Neuron (in vitro differentiated cells): Measurements from ENCODE around the gene PSD4.
"Not testable (repeated sequence)": the region's sequence is repeated elsewhere in the genome, so short reads cannot be mapped to it uniquely, and the experiment has no call there.

ENCODE experiments used
- H2AFZ ChIP-seq: one replicate; pipeline ENCODE4 v1.6.1; 2013; ENCODE audit warnings: low read depth, mild to moderate bottlenecking, inconsistent platforms, low read length, moderate library complexity
- H3K27me3 ChIP-seq: one replicate; pipeline ENCODE4 v1.6.1; 2013; ENCODE audit warnings: low read length; ENCODE audit not compliant: insufficient read depth
- H3K36me3 ChIP-seq: one replicate; pipeline ENCODE4 v1.6.1; 2013; ENCODE audit warnings: low read length; ENCODE audit not compliant: insufficient read depth
- H3K4me1 ChIP-seq: one replicate; pipeline ENCODE4 v1.6.1; 2013; ENCODE audit warnings: low read length; ENCODE audit not compliant: insufficient read depth
- H3K4me3 ChIP-seq: 2 replicates; pipeline ENCODE4 v1.5.1; 2013; ENCODE audit warnings: mild to moderate bottlenecking, low read length, moderate library complexity
- H3K9me3 ChIP-seq: one replicate; pipeline ENCODE4 v1.6.1; 2013; ENCODE audit warnings: low read length

PSD4 gene

DNA sequence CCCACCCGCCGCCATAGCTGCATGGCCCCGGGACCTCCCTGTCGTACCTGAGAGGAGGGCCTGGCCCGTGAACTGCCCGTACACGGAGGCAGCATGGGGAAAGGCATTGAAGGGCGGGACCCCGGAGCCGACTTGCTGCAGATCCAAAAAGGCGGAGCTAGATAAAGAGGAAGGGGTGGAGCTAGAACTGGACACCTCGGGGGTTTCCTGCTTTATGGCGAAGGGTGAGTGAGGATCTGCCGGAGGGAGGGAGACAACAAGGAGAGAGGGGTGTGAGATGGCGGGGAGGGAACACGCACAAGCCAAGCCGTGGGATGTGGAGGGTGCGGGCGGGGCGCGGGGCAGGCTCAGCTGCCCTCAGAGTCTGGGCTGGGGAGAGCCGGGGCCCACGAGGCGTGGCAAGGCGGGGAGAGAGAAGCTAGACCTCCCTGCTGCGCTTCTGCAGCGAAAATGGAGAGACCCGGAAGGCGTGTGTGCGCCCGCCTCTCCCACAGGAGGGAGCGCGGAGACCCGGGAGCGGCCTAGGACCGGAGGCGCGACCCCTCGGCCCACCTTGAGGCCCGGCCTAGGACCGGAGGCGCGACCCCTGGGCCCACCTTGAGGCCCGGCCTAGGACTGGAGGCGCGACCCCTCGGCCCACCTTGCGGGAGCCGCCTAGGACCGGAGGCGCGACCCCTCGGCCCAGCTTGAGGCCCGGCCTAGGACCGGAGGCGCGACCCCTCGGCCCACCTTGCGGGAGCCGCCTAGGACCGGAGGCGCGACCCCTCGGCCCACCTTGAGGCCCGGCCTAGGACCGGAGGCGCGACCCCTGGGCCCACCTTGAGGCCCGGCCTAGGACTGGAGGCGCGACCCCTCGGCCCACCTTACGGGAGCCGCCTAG lies 61.8 kb downstream of the PSD4 start:
- H3K4me1 ChIP-seq, result not testable (repeated sequence)

DNA sequence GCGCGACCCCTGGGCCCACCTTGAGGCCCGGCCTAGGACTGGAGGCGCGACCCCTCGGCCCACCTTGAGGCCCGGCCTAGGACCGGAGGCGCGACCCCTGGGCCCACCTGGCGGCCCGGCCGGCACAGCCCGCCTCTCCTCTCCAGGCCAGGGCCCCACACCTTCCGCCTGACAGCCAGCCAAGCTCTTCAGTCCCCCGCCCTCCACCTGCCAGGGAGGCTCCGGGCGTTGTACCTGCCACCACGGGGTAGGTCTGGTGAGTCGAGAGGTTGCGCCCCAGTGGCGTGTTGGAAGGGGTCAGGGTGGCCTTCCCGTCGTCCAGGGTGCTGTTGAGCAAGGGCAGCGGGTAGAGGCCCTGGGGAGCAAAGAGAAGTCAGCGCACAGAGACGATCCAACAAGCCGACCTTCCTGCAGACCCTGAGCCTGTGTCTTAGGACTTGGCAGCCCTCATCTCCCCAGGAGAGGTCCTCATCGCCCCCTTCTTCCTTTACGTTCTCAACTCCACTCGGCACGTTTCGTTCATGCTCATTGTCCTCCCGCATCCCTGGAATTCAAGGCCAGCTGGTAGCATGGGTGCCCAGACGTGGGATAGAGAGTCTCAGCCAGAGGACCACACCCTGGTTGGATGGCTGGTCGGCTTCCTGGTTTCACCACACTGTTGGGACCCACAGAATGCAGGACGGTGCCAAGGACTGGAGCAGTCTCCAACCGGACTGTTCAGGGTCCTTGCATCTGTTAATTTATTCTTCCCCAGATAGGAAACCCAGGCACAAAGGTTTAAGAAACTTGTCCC lies 62.8 kb downstream of the PSD4 start:
- no peak overlapping the region for H3K4me3 ChIP-seq
- no peaks in the 10 kb centered on the region for H3K9me3 ChIP-seq
- H3K27me3 ChIP-seq, result no peaks in the 10 kb centered on the region
- H3K4me1 ChIP-seq, result peaks cover 2% of the 10 kb centered on the region
- no peaks in the 10 kb centered on the region for H3K36me3 ChIP-seq
- no peak overlapping the region for H2AFZ ChIP-seq

More for the DNA sequence above, 61.8 kb downstream of the PSD4 start:
- H3K9me3 ChIP-seq, H2AFZ ChIP-seq, H3K27me3 ChIP-seq, H3K36me3 ChIP-seq, H3K4me3 ChIP-seq: not testable (repeated sequence)

DNA sequence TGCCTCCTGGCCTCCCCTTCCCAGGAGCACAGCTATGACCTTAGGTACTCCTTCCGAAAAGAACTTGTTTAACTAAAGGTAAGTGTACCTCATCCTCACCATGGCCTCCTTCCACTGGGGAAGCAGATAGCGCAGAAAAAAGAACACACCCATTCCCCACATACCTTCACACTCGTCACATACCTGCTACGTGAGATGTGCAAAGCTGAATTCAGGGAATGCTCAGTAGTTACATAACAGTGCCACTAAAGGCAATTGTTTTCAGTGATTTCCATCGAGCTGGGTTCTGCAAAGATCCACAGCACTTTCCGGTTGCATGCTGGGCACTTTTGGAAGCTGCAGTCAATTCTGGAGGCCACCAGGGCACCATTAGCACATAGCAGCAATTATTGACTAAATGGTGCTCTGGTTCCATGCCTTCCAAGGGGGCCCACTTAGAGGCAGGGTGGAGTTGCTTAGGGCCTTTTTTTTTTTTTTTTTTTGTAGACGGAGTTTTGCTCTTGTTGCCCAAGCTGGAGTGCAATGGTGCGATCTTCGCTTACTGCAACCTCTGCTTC lies 63.9 kb downstream of the PSD4 start:
- no peaks in the 10 kb centered on the region for H3K9me3 ChIP-seq
- H3K4me3 ChIP-seq, result no peak overlapping the region
- no peak overlapping the region for H2AFZ ChIP-seq
- peaks cover 2% of the 10 kb centered on the region for H3K4me1 ChIP-seq
- H3K36me3 ChIP-seq, result no peaks in the 10 kb centered on the region
- no peaks in the 10 kb centered on the region for H3K27me3 ChIP-seq

DNA sequence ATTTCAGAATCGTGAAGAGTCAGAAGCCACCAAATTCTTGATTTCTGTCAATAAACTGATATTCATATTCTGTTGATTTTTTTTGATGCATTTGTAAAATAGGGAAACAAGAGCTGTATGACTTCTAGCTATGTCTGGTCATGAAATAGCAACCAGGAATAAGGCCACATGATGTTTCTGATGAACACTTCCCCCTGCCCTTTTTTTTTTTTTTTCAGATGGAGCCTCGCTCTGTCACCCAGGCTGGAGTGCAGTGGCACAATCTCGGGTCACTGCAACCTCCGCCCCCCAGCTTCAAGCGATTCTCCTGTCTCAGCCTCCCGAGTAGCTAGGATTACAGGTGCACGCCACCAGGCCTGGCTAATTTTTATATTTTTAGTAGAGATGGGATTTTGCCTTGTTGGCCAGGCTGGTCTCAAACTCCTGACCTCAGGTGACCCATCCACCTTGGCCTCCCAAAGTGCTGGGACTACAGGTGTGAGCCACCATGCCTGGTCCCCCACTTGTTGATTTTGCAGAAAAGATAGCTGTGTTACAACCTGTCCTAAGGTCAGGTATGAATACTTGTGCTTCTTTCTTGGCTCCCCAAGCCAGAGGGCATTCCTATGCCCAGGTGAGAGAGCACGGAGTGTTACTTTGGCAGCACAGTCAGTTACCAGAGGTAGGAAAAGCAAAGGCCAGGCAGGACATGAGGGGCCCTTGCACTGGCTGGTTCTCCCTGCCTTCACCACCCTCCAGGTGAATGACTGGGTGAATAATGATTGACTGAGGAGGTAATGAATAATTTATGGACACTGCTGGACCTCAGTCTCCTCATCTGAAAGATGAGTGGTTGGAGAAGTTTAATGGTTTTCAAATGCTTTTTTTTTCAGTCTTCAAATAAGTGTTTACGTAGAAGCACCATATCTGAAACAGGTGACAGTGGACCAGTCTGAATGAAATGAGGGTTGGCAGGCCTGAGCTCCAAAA lies 65.4 kb downstream of the PSD4 start:
- Histone ChIP-seq H3K9me3 (no peaks in the 10 kb centered on the region), H3K4me1 (peaks cover 2% of the 10 kb centered on the region), H2AFZ (no peak overlapping the region), H3K36me3 (no peaks in the 10 kb centered on the region), H3K27me3 (no peaks in the 10 kb centered on the region), H3K4me3 (no peak overlapping the region)

DNA sequence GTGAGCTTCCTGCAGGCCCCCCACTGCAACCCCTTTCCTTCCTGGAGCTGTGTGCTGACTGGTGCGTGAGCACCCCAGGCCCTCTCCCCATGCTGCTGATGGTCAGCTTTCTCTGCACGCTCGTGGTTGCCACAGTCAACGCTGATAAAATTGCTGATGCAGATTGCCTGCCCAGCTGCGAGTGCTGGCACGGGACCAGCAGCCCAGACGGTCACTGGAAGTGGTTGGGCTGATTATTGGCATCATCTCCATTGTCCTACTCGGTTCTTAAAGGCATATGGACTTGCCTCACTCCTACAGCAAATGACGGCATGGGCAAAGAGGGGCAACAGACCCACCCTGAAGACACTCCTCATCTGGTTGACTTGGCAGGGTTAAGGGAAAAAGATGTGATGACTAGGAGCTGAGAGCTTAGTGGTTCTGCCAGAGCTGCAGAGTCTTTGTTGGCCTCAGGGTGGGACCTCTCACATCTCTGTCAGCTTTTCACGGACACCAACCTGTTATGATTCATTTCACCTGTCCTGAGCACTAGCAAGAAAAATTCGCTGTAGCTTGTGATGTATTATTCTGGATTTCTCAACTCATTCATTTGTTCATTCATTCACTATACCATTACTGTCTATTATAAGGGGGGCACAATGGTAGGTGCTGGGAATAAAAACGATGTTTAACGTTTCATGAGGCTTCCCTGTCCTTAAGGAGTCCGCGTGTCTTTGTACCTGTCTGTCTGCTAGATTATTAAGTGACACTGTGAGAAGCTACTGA lies 66.6 kb downstream of the PSD4 start:
- Histone ChIP-seq H3K27me3 (no peaks in the 10 kb centered on the region), H2AFZ (no peak overlapping the region), H3K9me3 (no peaks in the 10 kb centered on the region), H3K4me1 (peaks cover 5% of the 10 kb centered on the region), H3K4me3 (no peak overlapping the region), H3K36me3 (no peaks in the 10 kb centered on the region)

DNA sequence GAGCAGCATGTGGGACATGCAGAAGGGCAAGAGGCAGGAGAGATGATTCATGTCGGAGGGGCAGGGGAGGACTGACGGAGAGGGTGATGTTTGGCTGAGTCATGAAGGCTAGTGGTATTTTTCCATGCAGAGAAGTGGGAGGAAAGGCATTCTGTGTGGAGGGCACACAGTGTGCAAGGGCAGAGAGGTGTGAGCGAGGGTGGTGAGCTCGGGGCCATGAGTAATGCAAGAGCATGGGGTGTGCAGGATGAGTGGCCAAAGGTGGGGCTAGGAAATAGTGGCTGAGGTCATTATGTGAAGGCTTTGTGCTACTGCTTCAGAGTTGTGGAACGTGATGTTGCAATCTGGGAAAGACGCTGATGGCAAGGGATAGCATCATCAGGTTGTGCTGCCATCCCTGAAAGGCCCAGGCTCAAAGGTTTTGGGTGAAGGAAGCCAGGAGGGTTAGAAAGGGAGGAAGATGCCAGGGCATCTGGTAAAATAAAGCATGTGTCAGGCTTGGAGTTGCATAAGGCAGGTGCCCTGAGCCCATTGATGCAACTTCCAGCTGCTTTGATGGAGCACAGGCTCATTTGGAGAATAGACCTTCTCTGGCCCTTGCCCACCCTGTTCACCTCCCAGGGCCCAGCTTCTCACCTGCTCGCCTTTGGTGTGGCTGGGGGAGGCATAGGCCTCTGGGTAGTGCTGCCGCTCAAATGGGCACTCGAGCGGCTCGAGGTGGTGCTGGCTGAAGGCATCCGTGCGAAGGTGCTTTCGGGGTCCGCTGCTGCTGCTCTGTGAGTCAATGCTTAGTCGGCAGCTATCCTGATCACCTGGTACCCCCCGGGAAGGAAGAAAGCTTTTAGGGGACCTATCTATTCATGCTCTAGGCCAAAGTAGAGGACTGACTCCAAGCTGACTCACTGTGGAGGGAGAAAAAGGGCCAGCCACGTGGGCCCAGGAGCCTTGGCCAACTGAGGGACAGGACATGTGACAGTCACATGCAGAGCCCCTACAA lies 67.4 kb downstream of the PSD4 start:
- H2AFZ ChIP-seq, result no peak overlapping the region
- no peak overlapping the region for H3K4me3 ChIP-seq
- no peaks in the 10 kb centered on the region for H3K27me3 ChIP-seq
- H3K36me3 ChIP-seq, result no peaks in the 10 kb centered on the region
- peaks cover 5% of the 10 kb centered on the region for H3K4me1 ChIP-seq
- no peaks in the 10 kb centered on the region for H3K9me3 ChIP-seq

DNA sequence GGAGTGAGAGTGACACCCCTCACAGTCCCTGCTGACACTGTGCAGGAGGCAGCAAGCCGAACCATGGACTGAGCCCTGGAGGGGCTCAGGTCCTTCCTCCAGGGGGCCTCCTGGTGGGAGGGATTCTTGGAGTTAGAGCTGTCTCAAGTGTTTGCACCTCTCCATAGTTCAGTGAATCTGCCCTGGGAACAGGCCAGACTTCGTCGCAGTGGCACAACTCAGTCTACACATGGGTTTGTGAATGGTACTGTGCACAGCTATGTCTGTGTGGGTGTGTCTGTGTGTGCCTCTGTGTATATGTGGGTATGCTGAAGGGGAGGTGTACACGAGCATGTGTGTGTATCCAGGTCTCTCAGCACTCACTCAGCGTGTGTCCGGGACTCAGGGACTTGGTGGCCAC lies 68.6 kb downstream of the PSD4 start:
- Histone ChIP-seq H3K36me3 (no peaks in the 10 kb centered on the region), H3K9me3 (no peaks in the 10 kb centered on the region), H3K4me3 (no peak overlapping the region), H3K27me3 (no peaks in the 10 kb centered on the region), H3K4me1 (peaks cover 5% of the 10 kb centered on the region), H2AFZ (no peak overlapping the region)

DNA sequence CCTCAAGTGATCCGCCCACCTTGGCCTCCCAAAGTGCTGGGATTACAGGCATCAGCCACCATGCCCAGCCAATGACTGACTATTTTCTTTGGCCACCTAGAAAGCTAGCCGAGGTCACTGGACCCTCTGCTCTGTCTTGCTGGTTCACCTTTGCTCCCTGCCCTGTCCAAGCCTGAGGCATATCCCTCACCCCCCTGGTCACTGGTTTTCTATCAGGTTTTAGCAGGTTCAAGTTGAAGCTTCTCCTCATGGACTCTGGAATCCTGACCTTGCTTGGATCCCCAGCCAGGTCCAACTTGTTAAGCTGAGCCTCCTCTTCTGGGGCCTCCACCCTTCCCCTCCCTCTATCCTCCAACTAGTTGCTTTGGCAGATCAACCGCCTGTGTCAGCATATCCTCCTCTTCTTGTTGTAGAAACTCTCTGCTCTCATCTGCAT lies 71.5 kb downstream of the PSD4 start:
- no peak overlapping the region for H2AFZ ChIP-seq
- no peak overlapping the region for H3K4me3 ChIP-seq
- no peaks in the 10 kb centered on the region for H3K36me3 ChIP-seq
- H3K9me3 ChIP-seq, result no peaks in the 10 kb centered on the region
- no peaks in the 10 kb centered on the region for H3K27me3 ChIP-seq
- peaks cover 5% of the 10 kb centered on the region for H3K4me1 ChIP-seq

DNA sequence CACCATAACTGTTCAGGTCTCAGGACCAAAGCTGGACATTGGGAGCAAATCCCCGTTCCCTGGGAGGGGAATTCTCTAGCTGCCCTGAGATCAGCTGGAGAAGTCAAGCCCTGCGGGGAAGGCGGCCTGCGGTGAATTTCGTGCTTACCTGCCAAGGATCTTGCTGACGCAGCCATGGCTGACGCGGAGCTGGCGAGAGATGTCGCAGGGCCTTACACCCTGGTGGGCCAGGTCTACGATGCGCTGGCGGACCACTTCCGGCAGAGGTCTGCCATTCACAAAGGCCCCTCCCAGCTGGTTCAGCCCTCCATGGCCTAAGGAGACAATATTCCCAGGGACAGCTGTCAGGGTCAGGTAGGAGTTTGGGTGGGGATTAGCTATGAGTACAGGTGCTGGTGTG lies 72.8 kb downstream of the PSD4 start:
- Histone ChIP-seq H3K4me1 (peaks cover 3% of the 10 kb centered on the region), H3K9me3 (no peaks in the 10 kb centered on the region), H2AFZ (no peak overlapping the region), H3K36me3 (no peaks in the 10 kb centered on the region), H3K4me3 (no peak overlapping the region), H3K27me3 (no peaks in the 10 kb centered on the region)

DNA sequence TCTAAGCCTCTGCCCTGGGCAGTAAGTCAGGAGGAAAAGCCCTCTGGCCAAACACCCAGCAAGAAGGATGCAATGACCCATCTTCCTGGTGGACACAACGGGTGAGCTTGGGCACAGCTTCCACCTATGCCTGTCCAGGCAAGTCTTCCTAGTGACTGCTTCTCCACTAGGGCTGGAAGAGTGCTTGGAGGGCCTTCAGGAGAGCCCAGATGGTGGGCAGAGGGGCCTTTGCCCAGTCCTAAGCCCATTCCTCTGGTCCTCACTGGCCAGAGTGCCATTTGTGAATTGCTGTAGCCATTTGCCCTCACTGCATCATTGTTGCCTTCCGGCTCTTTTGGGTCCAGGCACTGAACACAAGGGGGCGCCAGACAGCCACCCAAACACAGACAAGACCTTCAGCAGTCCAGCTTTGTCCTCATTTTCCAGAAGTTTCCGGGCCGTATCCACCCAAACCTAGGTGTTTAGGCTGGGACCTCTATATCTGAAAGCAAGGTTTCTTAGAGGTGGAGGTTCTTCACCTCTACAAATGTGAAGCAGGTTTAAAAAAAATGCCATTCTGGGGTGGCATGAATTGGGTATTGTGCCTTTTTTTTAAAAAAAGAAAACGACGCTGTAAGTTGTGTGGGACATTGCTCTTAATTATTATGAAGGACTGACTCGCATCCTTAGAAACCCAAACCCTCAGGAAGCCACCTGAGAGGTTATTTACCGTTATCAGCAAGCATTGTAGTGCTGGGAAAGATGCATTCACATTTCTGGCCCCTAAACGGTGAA lies 75.4 kb downstream of the PSD4 start:
- Histone ChIP-seq H3K36me3 (no peaks in the 10 kb centered on the region), H3K27me3 (no peaks in the 10 kb centered on the region), H3K4me3 (no peak overlapping the region), H3K9me3 (no peaks in the 10 kb centered on the region), H3K4me1 (peaks cover 3% of the 10 kb centered on the region), H2AFZ (no peak overlapping the region)

DNA sequence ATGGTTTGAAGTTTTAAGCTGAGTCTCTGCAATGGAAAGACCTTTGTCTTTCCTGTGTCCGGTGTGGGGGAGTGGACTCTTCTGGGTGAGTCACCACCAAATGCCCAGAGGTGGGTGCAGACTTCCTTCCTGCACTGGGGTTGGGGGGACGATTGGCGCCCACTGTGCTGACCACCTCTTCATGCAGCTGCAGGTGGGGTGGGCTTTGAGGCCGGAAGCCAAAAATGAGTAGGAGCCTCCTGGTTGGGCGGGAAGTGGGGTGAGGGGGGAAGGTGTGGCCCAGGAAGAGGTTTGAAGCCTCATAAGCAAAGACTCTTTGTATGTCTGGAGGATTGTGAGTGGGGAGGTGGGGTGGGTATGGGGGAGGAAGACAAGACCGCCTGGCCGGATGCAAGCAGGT lies 77.3 kb downstream of the PSD4 start:
- Histone ChIP-seq H3K4me1 (no peaks in the 10 kb centered on the region), H3K9me3 (no peaks in the 10 kb centered on the region), H2AFZ (no peak overlapping the region), H3K4me3 (no peak overlapping the region), H3K27me3 (no peaks in the 10 kb centered on the region), H3K36me3 (no peaks in the 10 kb centered on the region)
